ENCODE measurements around the gene LRP6.
"Not testable (repeated sequence)": the region's sequence is repeated elsewhere in the genome, so short reads cannot be mapped to it uniquely, and the experiment has no call there.

The LRP6 gene

GRCh38 chr12:12265571-12266388 is 1.1 kb downstream of the LRP6 start:
- no peak for DNase-seq

DNA sequence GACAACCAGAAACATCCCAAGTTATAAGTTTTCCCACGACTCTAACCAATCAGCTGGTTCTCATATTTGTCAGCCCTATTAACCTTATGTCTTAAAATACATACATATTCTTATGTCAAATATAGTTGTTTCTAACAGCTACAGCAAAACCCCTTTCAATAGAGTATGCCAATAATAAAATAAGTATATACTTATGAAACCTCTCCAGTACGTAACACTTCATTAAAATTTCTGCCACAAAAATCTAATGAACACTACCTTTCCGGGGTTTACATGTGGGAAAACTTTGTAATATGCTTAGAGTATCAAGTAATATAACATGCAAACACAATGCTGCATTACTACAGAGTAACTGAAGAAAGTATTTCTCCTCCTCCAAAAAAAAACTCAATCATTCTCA is 1.8 kb downstream of the LRP6 start:
- DNase-seq: no peak

DNA sequence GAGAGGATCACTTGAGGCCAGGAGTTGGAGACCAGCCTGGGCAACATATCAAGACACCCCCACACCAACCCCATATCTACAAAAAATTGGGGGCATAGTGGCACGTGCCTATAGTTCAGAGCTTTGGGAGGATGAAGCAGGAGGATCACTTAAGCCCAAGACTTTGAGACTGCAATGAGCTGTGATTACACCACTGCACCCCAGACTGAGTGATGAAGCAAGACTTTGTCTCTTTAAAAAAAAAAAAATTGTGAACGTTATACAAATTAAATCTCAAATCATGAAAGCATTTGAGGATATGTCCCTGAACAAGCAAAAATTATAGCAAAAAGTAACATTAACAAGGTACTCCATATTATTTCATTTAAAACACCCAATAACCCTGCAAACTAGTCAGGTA is 2.9 kb downstream of the LRP6 start:
- DNase-seq: no peak

DNA sequence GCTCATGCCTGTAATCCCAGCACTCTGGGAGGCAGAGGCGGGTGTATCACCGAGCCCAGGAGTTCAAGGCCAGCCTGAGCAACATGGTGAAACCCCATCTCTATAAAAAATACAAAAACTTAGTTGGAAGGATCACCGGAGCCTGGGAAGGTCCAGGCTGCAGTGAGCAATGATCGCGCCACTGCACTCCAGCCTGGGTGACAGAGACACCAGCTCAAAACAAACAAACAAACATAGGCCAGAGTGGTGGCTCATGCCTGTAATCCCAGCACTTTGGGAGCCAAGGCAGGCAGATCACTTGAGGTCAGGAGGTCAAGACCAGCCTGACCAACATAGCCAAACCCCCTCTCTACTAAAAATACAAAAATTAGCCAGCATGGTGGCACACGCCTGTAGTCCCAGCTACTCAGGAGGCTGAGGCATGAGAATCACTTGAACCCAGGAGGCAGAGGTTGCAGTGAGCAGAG is 10.5 kb downstream of the LRP6 start:
- not testable (repeated sequence) for DNase-seq

DNA sequence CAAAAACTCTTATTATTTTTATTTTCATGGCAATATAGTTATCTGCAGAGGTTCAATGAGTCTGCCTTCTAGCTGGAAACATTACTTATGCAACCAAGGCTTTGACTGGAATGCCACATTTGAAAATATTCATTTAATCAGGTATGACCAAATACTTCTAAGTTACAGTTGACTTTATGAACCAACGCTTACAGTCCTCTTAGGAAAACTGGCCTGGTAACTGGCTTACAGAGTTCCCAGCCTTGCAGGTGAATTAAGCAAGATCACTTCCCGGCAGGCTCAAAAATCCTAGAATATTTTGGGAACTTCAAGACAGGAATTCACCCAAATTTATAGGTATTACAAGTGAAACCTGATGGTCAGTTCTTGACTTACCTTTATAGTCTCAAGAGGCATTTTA is 12.3 kb downstream of the LRP6 start:
- DNase-seq: no peak

GRCh38 chr12:12249216-12250050 is 17.4 kb downstream of the LRP6 start:
- no peak for DNase-seq

GRCh38 chr12:12247584-12247983 is 19.3 kb downstream of the LRP6 start:
- no peak for DNase-seq

DNA sequence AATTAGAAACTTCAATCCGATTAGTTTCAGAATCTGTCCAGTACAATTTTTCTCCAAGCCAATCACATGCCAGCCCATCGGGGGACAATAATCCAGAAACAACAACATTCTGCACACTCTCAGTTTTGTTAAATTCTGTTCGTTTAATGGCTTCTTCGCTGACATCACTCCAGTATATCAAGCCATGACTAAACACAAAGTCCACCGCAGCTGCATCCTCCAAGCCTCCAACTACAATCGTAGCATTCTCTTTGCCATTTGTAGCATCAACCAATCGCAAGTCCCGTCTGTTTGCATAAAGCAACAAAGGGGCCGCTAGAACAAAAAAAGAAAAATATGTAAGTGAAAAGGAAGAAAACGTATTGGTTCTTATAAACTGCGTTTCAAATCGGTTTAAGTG is 22.5 kb downstream of the LRP6 start:
- DNase-seq: no peak

GRCh38 chr12:12240662-12241340 is 26.0 kb downstream of the LRP6 start:
- DNase-seq: no peak

GRCh38 chr12:12239127-12239526 is 27.7 kb downstream of the LRP6 start:
- DNase-seq: no peak

GRCh38 chr12:12238605-12239004 is 28.2 kb downstream of the LRP6 start:
- DNase-seq: no peak

GRCh38 chr12:12236896-12237295 is 29.9 kb downstream of the LRP6 start:
- DNase-seq: no peak

GRCh38 chr12:12230275-12230674 is 36.6 kb downstream of the LRP6 start:
- no peak for DNase-seq

- DNase-seq: no peak
Measured at GRCh38 chr12:12229556-12230092, 37.2 kb downstream of the LRP6 start.

DNA sequence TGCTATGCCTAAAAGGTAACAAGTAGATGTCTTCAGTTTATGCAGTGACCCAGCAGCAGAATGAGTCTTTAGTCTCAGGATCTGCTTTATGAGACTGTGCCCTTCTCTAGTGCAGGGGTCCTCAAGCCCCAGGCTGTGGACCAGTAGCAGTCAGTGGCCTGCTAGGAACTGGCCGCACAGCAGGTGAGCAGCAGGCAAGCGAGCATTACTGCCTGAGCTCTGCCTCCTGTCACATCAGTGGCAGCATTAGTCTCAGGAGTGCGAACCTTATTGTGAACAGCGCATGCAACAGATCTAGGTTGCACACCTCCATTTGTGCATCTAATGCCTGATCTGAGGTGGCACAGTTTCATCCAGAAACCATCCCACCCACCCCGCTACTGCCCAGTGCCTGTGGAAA is 38.4 kb downstream of the LRP6 start:
- DNase-seq: no peak

DNA sequence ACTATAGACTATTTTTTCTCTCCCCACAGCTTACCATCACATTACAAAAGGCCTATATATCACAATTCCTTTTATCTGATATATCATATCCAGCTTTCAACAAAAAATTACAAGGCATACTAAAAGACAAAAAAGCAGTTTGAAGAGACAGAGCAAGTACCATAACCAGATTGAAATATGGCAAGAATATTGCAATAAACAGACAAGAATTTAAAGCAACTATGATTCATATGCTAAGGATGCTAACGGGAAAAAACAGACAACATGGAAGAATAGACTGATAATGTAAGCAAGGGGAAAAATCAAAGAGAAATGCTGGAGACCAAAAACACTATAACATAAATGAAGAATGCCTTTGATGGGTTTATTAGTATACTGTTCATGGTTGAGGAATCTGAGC is 40.7 kb downstream of the LRP6 start:
- no peak for DNase-seq

- no peak for DNase-seq
Measured at GRCh38 chr12:12224240-12224940, 42.5 kb downstream of the LRP6 start.

GRCh38 chr12:12221560-12221959 is 45.3 kb downstream of the LRP6 start:
- no peak for DNase-seq

- DNase-seq: no peak
Measured at GRCh38 chr12:12219664-12220063, 47.2 kb downstream of the LRP6 start.

DNA sequence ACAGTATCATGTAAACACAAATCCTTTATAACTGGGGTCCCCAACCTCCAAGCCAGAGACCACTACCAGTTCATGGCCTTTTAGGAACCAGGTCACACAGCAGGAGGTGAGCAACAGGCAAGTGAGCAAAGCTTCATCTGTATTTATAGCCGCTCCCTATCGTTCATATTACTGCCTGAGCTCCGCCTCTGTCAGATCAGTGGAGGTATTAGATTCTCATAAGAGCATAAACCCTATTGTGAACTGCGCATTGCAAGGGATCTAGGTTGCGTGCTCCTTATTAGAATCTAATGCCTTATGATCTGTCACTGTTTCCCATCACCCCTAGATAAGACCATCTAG is 49.9 kb downstream of the LRP6 start:
- no peak for DNase-seq

- no peak for DNase-seq
Measured at GRCh38 chr12:12216349-12217017, 50.4 kb downstream of the LRP6 start.

DNA sequence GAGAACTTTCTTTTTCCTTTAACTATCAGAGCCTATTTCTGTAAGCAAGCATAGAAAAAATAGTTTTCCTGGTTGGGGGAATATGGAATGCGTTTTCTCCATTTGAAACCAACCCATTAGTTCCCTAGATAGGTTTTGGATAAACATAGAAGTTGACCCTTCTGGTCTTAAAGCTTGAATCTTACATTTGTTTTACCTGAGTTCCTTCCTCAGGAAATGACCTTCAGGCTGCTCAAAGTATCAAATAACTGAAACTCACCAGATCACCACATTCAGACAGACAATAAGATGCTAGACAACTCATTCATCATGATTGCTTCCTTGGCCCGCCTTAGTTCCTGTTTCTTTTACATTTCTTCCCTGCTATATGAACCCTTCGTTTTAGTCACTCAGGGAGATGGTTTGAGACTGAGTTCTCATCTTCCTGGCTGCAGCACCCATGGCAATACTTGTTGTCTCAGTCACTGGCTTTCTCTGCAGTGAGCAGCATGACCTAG is 52.2 kb downstream of the LRP6 start:
- no peak for DNase-seq
